GM23248 (cell line): ENCODE results near the gene PKD1.

ENCODE experiments used
- EZH2 ChIP-seq: fragments of 200-600 bp; sonication (generic); IDR thresholded peaks from 2 replicates; pipeline ENCODE4 v1.6.1; 2018; ENCODE audit warnings: antibody characterized with exemption, mild to moderate bottlenecking; ENCODE audit not compliant: insufficient read depth, poor library complexity, severe bottlenecking
- EZH2phosphoT487 ChIP-seq: fragments of 200-600 bp; sonication (generic); IDR thresholded peaks from 2 replicates; pipeline ENCODE4 v1.6.1; 2018; ENCODE audit warnings: antibody characterized with exemption, moderate library complexity, mild to moderate bottlenecking, low read depth; ENCODE audit not compliant: insufficient read depth

DNA sequence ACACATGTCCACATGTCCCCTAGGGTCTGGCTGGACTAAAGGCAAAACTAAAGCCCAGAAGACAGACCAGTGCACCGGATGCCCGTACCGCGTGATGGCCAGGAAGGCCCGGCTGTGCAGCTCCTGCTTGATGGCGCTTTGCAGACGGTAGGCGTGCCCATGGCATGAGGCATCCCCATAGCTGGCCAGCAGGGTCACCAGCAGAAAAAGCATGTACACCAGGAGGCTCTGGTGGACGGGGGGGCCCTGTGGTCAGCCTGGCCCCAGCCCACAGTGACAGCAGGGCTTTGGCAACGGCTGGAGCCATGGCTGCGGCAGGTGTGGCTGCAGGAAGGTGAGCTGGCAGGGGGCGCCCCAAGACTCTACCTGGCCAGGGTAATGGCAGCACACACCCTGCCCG lies 42.8 kb downstream of the PKD1 start:
- TF ChIP-seq EZH2 (no peak), EZH2phosphoT487 (no peak)
